HG02588 (cell line): ENCODE data around the gene CNKSR3.

Experiments used
- ATAC-seq: cut with Tn5 transposase; IDR thresholded peaks from one replicate; pipeline ENCODE4 v1.9.1; 2021; ENCODE audit warnings: mild to moderate bottlenecking, moderate library complexity; ENCODE audit not compliant: unreplicated experiment

The CNKSR3 gene

DNA sequence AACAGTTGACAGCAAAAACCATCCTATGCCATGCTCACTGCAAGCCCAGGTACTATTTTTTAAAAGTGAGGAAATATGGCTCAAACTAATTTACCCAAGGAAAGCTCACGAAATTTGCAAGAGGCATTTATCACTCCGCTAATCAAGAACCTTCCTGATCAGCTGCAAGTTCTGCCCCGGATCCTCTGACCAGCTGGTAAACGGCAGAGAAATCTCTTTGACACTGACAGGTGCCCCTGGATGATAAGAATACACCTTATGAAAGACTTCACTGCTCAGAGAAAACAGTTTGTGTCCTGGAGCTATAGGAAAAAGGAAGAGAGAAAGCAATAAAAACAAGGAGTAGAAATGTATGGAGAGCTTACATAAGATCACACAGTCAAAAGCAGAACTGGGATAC lies 6.4 kb downstream of the CNKSR3 start:
- ATAC-seq = no peak

DNA sequence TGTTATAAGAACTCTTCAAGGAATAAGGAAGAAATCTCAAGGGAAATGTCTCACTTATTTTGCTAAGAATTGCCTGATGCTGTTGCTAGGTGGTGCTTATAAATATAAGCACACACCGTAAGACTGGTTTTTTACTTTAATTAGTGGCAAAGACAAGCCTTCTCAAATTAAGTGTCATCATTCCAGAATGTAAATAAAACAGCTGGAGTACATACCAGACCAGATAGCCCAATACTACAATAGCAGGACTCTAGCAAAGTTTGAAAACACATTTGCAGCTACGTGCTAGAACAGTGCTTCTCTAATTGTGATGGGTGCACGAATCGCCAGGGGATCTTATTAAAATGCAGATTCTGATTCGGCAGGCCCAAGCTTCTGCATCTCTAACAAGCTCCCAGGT lies 6.8 kb downstream of the CNKSR3 start:
- ATAC-seq = no peak

- ATAC-seq = no peak
These were observed 7.9 kb downstream of the CNKSR3 start for GRCh38 chr6:154502553-154502952.

- ATAC-seq = no peak
These were observed 9.0 kb downstream of the CNKSR3 start for GRCh38 chr6:154501578-154501868.

DNA sequence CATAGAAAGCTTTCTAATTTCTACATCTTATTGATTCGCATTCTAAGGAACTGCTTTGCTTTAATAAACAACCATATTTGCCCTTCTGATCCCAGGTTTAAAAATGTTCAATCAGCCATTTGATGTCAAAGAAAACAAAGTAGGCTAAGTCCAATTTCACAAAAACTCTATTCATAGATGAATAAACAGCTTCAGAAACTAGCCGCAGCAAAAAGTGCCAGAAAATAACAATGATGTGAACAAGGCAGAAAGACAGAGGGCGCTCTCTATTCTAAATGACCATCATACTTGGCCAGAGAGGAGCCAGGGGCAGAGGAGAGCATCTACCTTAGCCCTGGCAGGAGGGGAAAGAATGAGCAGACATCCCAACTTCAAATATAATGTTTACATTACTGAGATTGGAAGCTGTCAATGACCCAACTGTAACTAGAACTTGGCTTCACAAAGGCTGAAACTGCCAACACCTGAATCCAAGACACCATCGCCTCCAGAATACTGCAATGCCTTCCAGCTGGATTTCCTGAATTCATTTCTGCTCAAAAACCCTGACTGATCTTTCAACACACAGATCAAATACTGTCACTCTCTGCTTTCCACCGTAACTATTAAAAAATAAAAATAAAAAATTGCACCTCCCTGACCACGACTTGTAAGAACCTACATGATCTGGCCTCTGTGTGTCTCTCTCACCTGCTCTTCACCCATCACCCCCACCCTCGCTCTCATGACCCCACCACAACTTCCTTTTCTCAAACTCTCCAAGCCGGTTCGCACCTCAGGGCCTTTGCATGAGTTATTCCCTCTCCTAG lies 9.5 kb downstream of the CNKSR3 start:
- ATAC-seq = no peak

- ATAC-seq = no peak
These were observed 10.5 kb downstream of the CNKSR3 start for GRCh38 chr6:154499855-154500589.

- no peak for ATAC-seq
These were observed 12.0 kb downstream of the CNKSR3 start for GRCh38 chr6:154498340-154498934.

GRCh38 chr6:154496793-154497517 lies 13.5 kb downstream of the CNKSR3 start:
- ATAC-seq = no peak

GRCh38 chr6:154496186-154496585 lies 14.3 kb downstream of the CNKSR3 start:
- no peak for ATAC-seq

- no peak for ATAC-seq
These were observed 15.7 kb downstream of the CNKSR3 start for GRCh38 chr6:154494592-154495311.

- no peak for ATAC-seq
These were observed 18.7 kb downstream of the CNKSR3 start for GRCh38 chr6:154491567-154492470.

- no peak for ATAC-seq
These were observed 20.7 kb downstream of the CNKSR3 start for GRCh38 chr6:154489822-154490221.

DNA sequence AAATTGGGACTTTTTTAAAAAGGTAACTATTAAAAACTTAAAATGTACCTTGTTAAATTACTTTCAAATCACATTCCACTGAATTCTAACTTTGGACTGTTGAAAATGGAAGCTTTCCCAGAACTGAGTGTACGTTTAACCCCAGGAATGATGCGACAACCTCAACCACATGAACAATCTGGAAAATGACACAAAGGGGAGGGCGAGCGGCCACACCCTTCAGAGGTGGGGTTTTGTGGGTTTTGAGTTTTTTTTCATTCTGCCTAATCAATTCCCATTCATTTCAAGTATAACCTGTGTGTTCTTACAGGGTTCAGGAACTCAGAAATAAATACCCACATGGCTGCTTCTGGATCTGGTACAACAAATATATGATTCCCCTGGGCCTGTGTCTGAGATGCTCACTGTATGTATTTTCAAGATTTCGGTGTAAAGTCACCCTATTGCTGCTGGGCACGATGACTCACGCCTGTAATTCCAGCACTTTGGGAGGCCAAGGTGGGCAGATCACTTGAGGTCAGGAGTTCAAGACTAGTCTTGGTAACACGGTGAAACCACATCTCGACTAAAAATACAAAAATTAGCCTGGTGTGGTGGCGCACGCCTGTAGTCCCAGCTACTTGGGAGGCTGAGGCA lies 21.6 kb downstream of the CNKSR3 start:
- ATAC-seq = no peak

- no peak for ATAC-seq
These were observed 22.3 kb downstream of the CNKSR3 start for GRCh38 chr6:154488248-154488593.

DNA sequence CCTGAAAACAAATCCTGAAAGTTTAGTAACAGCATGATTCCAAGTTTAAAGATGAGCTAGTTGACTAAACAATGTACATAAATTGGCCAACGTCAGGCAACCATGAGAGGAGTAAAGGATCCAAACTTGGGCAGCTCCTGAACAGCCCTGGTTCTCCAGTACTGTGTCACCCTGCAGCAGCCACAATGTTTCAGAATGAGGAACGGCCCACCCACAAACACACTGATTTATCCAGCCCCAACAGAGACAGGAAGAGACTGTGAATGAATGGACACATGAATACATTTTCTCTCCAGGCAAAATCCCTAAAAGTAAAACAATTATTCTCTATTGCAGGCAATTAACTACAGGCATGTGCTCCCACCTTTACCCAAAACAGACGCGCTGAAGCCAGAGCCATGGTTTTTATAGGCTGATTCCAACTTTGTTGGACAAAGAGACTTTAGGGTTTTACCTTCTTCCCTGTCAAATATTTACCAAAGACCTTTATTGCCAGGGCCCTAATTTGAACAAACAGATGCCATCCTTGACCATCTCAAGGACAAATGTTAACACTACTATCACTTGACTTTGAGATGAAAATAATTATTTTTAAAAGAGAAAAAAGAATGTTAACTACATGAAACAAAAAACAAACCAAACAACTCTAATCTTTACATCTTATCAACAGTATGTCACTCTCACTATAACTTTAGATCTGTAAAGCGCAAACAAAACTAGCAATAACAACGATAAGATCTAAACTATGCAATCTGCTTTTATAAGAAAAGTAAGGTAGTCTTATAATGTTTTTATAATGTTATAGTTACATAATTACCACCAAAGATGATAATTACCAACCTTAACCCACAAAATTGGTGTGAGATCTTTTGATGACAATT lies 22.9 kb downstream of the CNKSR3 start:
- ATAC-seq = no peak

- ATAC-seq = no peak
These were observed 24.7 kb downstream of the CNKSR3 start for GRCh38 chr6:154485815-154486214.

DNA sequence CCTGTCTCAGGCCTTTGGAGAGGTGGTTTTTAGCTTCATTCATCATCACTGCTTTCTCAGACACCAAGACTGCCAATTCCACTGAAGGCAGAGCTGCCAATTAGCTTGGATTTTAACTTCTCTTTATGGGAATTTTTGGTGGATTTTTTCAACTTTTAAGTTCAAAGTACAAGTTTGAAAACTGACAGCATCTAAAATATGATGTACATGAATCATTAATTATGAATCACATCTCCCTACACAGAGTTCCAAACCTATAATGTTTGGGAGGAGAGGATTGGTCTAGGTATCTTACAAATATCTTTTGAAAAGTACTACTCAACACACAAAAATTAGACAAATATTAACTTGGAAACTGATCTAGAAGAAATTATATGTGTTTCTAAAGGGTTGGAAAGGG lies 25.5 kb downstream of the CNKSR3 start:
- no peak for ATAC-seq

DNA sequence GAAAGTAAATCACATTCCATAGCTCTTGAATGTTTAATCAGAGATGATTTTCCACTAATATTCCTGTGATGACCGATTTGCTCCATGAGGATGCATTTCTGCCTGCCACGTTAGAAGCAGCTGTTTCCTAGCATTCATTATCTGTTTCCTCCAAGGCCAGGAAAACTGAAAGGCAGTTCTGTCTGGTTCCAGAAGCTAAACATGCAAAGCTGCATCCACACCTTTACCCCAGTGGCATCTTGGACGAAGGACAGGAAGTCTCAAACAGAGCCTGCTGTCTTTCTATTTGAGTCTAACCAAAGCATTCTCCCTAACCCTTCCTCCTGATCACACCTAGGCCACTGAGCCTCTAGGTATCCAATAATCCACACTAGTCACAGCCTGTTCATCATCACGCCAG lies 27.6 kb downstream of the CNKSR3 start:
- no peak for ATAC-seq
